ENCODE data around the gene PTH2R.
"Not testable (repeated sequence)": the region's sequence is repeated elsewhere in the genome, so short reads cannot be mapped to it uniquely, and the experiment has no call there.

Gene PTH2R

GRCh38 chr2:208479342-208479741 lies 72.8 kb downstream of the PTH2R start:
- in situ Hi-C loops (cut with MboI; ENCODE audit: low sequenced_read_pairs): no loop called here

GRCh38 chr2:208481945-208482344 lies 75.4 kb downstream of the PTH2R start:
- in situ Hi-C loops (cut with MboI; ENCODE audit: low sequenced_read_pairs): not testable (repeated sequence)

DNA sequence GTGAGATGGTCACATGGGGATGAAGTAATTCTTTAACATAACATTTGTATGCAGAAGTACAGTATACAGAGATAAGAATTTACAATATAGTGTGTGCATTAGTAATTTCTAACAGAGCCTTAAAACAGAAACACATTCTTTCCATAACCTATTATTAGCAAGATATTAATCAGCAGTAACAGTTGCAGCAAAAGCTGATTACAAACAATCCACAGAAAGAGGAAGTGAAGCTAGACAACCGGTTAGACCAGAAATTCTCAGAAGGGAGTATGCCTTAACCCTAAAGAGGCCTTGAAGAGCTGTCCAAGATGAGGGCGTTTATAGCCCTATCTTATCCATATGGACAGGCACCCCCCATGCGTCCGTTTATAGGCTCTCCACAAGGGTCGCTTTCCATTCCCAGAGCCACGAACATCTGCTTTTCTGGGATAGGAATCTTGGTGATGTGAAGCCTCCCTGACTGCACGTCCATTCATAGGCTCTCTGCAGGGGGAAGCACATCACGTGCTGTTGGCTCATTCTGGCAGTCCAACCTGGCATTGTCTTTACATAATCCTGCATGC lies 75.9 kb downstream of the PTH2R start:
- in situ Hi-C loops (cut with MboI; ENCODE audit: low sequenced_read_pairs): not testable (repeated sequence)

DNA sequence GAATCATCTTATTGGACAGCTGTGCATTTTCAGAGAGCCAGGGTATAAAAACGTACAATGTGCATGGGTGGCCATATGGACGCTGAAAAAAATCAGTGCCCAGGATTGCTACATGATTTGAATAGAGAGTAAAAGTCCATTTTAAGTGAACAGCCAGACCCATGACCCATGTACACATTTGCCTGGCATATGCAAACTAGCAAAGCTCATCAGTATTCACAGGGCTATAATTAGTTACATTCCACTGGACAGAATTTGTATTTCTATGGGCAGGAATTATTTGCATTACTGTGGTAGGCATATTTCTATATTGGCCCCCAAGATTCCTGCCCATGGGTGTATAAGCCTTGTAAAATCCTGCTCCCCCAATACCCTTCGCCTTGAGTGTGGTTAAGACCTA lies 78.8 kb downstream of the PTH2R start:
- in situ Hi-C loops (cut with MboI; ENCODE audit: low sequenced_read_pairs): no loop called here

DNA sequence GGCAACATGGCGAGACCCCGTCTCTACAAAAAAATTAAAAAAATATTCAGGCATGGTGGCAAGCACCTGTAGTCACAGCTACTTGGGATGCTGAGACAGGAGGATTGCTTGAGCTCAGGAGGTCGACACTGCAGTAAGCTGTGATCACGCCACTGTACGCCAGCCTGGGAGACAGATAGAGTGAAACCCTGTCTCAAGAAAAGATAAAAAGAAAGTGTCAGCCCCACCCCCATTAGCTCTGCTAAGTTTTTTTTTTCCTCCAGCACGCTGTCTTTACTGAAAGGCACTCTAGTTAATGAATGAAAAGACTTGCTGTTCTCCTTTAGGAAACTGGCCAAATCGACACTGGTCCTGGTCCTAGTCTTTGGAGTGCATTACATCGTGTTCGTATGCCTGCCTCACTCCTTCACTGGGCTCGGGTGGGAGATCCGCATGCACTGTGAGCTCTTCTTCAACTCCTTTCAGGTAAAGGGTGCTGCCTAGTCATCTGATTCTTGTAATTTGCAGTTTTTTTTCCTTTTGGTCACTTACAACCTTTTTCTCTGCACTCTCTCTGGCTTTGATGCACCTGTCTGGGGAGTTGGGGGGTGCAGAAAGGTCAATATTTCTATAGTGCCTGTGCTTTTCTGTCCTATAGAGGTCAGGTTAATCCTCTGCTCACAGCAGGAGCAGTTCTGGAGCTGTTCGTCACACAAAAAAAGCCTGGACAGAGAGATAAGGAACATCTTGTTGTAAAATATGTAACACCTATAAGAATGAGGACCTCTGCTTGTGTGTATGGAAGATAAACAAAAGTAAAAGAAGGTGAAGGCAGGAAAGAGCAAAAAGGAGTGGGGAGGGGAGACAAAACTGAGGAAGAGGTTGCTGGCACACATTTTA lies 82.3 kb downstream of the PTH2R start:
- in situ Hi-C loops (cut with MboI; ENCODE audit: low sequenced_read_pairs): no loop called here

- in situ Hi-C loops (cut with MboI; ENCODE audit: low sequenced_read_pairs): no loop called here
Measured at GRCh38 chr2:208489687-208490086, 83.1 kb downstream of the PTH2R start.

DNA sequence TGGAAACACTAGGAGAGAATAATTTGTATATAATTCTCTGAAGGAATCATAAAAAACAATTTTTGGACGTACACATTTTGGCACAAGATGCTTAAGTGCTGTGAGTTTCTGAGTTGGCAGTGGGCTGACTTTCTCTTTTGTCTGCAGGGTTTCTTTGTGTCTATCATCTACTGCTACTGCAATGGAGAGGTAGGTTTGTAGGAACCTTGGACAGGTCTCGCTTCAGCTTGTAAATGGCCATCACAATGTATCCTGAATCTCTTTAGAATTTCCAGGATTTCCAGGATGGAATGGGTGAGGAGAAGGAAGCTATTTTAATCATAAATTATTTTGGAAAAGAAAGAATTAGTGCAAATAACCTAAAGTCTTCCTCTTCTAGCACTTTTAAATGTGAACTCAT lies 83.9 kb downstream of the PTH2R start:
- in situ Hi-C loops (cut with MboI; ENCODE audit: low sequenced_read_pairs): no loop called here

DNA sequence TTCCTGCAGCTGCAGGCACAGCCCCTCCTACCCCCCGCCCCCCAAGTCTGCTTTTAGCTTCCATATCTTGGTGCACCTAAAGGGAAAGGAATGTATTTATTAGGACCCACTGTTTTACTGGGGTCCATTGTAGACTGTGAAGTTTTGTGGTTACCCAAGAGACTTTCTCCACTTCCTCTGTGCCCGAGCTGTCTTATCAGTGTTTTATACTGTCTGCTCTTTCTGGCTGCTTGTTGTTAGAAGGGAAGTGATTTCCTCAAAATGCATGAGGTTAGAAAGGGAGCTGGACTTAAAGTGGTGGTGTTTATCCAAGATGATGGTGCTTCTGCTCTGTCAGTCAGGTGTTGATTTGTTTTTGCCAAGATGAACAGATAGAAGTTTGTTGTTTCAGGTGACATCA lies 85.0 kb downstream of the PTH2R start:
- in situ Hi-C loops (cut with MboI; ENCODE audit: low sequenced_read_pairs): no loop called here

DNA sequence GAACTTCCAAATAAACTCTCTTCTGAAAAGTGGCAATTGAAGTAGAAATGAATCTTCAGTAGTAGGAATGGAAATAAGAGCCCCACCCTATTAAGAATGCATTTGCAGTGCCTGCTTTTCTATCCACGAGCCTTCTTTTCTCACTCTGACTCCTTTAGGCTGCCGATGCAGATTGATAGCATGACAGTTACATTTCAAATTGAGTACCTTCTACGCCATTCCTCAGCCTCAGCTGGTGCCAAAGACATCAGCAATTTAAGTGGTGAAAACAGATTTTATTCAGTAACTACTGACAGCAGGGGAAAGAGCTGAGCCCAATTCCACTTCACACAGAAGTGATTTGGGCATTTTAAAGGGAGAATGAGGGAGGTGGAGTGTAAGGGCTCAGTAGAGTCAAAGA lies 85.5 kb downstream of the PTH2R start:
- in situ Hi-C loops (cut with MboI; ENCODE audit: low sequenced_read_pairs): no loop called here

- in situ Hi-C loops (cut with MboI; ENCODE audit: low sequenced_read_pairs): no loop called here
Measured at GRCh38 chr2:208493186-208493585, 86.6 kb downstream of the PTH2R start.

DNA sequence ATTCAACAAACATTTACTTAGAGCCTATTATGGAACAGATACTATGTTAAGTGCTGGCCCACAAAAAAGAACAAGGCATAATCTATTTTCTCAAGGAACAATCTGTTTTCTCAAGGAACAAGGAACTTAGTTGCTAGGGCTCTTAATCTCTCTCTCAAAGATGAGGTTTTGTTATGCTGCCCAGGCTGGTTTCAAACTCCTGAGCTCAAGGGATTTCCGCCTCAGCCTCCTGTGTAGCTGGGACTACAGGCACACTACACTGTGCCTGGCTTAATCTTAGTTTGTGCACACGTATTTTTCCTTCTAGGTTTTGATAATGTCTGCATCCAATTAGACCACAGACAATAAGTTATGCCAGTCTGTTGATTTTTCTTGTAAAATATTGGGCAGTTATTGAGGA lies 89.5 kb downstream of the PTH2R start:
- in situ Hi-C loops (cut with MboI; ENCODE audit: low sequenced_read_pairs): no loop called here

DNA sequence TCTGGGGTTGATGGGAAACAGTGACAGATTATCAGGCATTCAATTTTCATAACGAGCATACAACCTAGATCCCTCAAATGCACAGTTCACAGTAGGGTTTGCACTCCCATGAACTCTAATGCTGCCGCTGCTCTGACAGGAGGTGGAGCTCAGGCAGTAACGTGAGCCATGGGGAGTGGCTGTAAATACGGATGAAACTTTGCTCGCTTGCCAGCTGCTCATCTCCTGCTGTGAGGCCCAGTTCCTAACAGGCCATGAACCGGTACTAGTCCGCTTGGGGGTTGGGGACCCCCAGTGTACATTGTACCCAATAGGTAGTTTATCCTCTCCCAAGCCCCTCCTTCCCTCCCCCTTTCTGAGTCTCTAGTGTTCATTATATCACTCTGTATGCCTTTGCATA lies 94.6 kb downstream of the PTH2R start:
- in situ Hi-C loops (cut with MboI; ENCODE audit: low sequenced_read_pairs): no loop called here

- in situ Hi-C loops (cut with MboI; ENCODE audit: low sequenced_read_pairs): no loop called here
Measured at GRCh38 chr2:208502288-208502687, 95.7 kb downstream of the PTH2R start.

DNA sequence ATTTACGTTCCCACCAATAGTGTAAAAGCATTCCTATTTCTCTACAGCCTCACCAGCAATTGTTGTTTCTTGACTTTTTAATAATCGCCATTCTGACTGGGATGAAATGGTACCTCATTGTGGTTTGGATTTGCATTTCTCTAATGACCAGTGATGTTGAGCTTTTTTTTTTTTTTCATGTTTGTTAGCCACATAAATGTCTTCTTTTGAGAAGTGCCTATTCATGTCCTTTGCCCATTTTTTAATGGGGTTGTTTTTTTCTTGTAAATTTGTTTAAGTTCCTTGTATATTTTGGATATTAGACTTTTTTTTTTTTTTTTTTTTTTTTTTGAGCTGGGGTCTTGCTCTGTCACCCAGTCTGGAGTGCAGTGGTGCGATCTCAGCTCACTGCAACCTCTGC lies 98.8 kb downstream of the PTH2R start:
- in situ Hi-C loops (cut with MboI; ENCODE audit: low sequenced_read_pairs): not testable (repeated sequence)

GRCh38 chr2:208509586-208509985 lies 103.0 kb downstream of the PTH2R start:
- in situ Hi-C loops (cut with MboI; ENCODE audit: low sequenced_read_pairs): no loop called here

DNA sequence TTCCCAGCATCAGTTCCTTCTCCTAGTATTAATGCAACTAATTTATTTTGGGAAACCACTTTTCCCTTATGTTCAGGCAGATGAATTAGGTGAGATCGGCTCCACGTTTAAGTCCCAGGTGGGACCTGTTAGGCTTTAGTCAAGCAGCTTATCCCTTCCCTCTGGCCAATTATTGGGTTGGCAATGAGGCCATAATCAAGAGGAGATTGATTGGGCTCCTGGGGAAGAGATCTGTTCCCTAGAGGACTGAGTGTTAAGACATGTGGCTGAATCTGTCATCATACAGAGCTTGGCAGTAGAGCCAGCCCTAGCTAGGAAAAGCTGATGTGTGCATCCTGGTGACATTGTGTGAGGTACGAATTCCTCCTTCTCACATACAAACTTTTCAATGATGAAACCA lies 104.4 kb downstream of the PTH2R start:
- in situ Hi-C loops (cut with MboI; ENCODE audit: low sequenced_read_pairs): no loop called here

DNA sequence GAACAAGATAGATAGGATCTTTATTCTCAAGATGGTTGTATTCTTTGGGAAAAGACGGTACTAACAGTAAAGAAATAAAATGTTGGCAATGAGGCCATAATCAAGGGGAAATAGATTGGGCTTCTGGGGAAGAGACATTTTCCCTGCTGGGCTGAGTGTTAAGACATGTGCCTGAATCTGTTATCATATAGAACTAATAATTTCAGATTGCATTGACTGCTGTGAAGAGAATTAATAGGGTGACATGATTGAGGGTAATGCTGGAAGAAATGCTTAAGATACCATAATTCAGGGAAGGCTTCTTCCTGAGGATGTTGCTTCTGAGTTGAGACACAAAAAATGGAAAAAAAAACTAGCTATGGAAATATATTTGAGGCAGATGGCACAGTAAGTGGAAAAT lies 105.0 kb downstream of the PTH2R start:
- in situ Hi-C loops (cut with MboI; ENCODE audit: low sequenced_read_pairs): no loop called here

DNA sequence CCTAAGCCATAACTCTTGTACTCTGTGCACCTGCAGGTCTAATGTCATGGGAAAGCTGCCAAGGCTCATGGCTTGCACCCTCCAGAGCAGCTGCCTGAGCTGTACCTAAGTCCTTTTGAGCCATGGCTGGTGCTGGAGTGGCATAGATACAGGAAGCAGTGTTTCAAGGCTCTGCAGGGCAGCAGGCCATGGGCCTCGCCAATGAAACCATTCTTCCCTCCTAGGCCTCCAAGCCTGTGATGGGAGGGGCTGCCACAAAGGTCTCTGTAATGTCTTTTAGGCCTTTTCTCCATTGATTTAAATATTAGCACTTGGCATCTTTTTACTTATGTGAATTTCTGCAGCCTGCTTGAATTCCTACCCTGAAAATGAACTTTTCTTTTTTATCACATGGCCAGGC lies 108.5 kb downstream of the PTH2R start:
- in situ Hi-C loops (cut with MboI; ENCODE audit: low sequenced_read_pairs): no loop called here

DNA sequence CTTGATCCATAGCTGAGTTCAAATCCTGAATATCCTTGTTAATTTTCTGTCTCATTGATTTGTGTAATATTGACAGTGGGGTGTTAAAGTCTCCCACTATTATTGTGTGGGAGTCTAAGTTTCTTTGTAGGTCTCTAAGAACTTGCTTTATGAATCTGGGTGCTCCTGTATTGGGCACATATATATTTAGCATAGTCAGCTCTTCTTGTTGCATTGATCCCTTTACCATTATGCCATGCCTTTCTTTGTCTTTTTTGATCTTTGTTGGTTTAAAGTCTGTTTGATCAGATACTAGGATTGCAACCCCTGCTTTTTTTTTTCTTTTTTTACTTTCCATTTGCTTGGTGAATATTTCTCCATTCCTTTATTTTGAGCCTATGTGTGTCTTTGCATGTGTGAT lies 116.5 kb downstream of the PTH2R start:
- in situ Hi-C loops (cut with MboI; ENCODE audit: low sequenced_read_pairs): not testable (repeated sequence)

DNA sequence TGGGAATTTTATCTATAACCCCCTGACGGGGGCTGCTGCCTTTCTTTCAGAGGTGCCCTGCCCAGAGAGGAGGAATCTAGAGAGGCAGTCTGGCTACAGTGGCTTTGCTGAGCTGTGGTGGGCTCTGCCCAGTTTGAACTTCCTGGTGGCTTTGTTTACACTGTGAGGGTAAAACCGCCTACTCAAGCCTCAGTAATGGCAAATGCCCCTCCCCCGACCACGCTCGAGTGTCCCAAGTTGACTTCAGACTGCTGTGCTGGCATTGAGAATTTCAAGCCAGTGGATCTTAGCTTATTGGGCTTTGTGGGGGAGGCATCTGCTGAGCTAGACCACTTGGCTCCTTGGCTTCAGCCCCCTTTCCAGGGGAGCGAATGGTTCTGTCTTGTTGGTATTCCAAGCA lies 118.6 kb downstream of the PTH2R start:
- in situ Hi-C loops (cut with MboI; ENCODE audit: low sequenced_read_pairs): not testable (repeated sequence)

GRCh38 chr2:208529796-208530195 lies 123.2 kb downstream of the PTH2R start:
- in situ Hi-C loops (cut with MboI; ENCODE audit: low sequenced_read_pairs): no loop called here

DNA sequence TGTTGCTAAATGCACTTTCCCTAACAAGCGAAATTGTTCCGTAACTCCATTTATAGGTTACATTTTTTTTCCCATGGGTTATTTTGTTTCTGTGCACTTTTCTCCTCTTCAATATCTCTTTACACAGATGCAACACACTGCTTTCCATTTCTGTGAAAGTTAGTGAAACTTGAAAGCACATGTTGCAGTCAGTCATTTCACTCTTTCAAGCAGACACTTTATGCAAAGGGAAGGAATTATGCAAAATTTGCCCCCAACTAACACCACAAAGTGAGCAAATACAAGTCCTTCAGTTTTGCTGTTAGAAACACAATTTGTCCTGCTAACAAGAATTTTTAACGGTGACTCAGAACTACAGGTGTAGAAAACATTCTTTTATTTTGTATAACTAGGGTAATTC lies 124.8 kb downstream of the PTH2R start:
- in situ Hi-C loops (cut with MboI; ENCODE audit: low sequenced_read_pairs): no loop called here

- in situ Hi-C loops (cut with MboI; ENCODE audit: low sequenced_read_pairs): not testable (repeated sequence)
Measured at GRCh38 chr2:208535578-208535977, 129.0 kb downstream of the PTH2R start.

All from HL-60/S4 (cell line).